ENCODE data around the gene CENPF. TPM values are rescaled to one million over a fixed set of nuclear protein-coding genes. Genes with fewer than 3 reads are reported as not detected.
A peak's percentile ranks its signal among the peaks of the same experiment; 100 is the strongest.

CENPF gene
- total and polyA plus RNA-seq, 2 experiments from 2014 or later: 123 to 376 TPM

GRCh38 chr1:214635506-214635905 is 32.5 kb downstream of the CENPF start:
- ATAC-seq: no peak
- Histone ChIP-seq H3K4me2 (no peak overlapping the region), H3K79me2 (replicated peaks; ENCODE audit: insufficient read depth) (0 out of 2 replicates have a peak, but pooled peaks cover 6% of the 10 kb centered on the region), H3K4me1 (ENCODE audit: insufficient read depth) (no peaks in the 10 kb centered on the region), H3K9me2 (ENCODE audit: insufficient read depth) (no peaks in the 10 kb centered on the region), H2AFZ (no peak overlapping the region), H3F3A (replicated peaks; ENCODE audit: low read depth) (peaks cover 2% of the 10 kb centered on the region; the same call in 1 of the 2 replicates), H3K27ac (ENCODE audit: low read depth) (no peak overlapping the region; the same call in 1 of the 2 replicates), H3K4me3 (no peak overlapping the region), H3K27me3 (ENCODE audit: insufficient read depth) (no peaks in the 10 kb centered on the region), H3K36me3 (ENCODE audit: insufficient read depth) (peaks cover 69% of the 10 kb centered on the region), H4K20me1 (replicated peaks; ENCODE audit: insufficient read depth) (peaks cover 17% of the 10 kb centered on the region)
- H3K36me3 Mint-ChIP-seq (ENCODE audit: low read depth): peaks cover 74% of the 10 kb centered on the region
- no peak overlapping the region for H3K27ac Mint-ChIP-seq
- no peak for DNase-seq (ENCODE audit: low spot score)
- H3K4me3 Mint-ChIP-seq: no peak overlapping the region
- H3K27me3 Mint-ChIP-seq (ENCODE audit: insufficient read depth, low read depth, poor library complexity): no peaks in the 10 kb centered on the region
- no peaks in the 10 kb centered on the region for H3K9me3 Mint-ChIP-seq
- no peaks in the 10 kb centered on the region; the same call in 2 of the 3 replicates for H3K4me1 Mint-ChIP-seq
- TF ChIP-seq NANOG (IDR thresholded peaks at IDR 0.05; ENCODE audit: borderline replicate concordance) (no peak), JUNB (IDR thresholded peaks at IDR 0.05; ENCODE audit: unreplicated experiment) (no peak), CREB1 (CRISPR knock-in tag; IDR thresholded peaks at IDR 0.05; ENCODE audit: low read depth) (no peak), POLR2AphosphoS5 (IDR thresholded peaks at IDR 0.05; ENCODE audit: low read depth) (no peak), EZH2 (IDR thresholded peaks at IDR 0.05; ENCODE audit: low read depth, unreplicated experiment) (no peak), REST (IDR thresholded peaks at IDR 0.05; ENCODE audit: unreplicated experiment) (no peak), ETS1 (IDR thresholded peaks at IDR 0.05) (no peak)

GRCh38 chr1:214636436-214636835 is 33.4 kb downstream of the CENPF start:
- Histone ChIP-seq H3F3A (replicated peaks; ENCODE audit: low read depth) (peaks cover 2% of the 10 kb centered on the region; the same call in 1 of the 2 replicates), H3K9me2 (ENCODE audit: insufficient read depth) (no peaks in the 10 kb centered on the region), H3K27ac (ENCODE audit: low read depth) (0 out of 2 replicates have a peak overlapping the region, but pooled peaks have one; percentile 13), H3K27me3 (ENCODE audit: insufficient read depth) (no peaks in the 10 kb centered on the region), H3K79me2 (replicated peaks; ENCODE audit: insufficient read depth) (0 out of 2 replicates have a peak, but pooled peaks cover 6% of the 10 kb centered on the region), H3K4me1 (ENCODE audit: insufficient read depth) (no peaks in the 10 kb centered on the region), H3K4me2 (no peak overlapping the region), H3K4me3 (no peak overlapping the region), H3K36me3 (ENCODE audit: insufficient read depth) (peaks cover 68% of the 10 kb centered on the region), H4K20me1 (replicated peaks; ENCODE audit: insufficient read depth) (peaks cover 19% of the 10 kb centered on the region), H2AFZ (no peak overlapping the region)
- peaks cover 64% of the 10 kb centered on the region for H3K36me3 Mint-ChIP-seq (ENCODE audit: low read depth)
- no peaks in the 10 kb centered on the region for H3K9me3 Mint-ChIP-seq
- no peak overlapping the region for H3K27ac Mint-ChIP-seq
- H3K27me3 Mint-ChIP-seq (ENCODE audit: insufficient read depth, low read depth, poor library complexity): no peaks in the 10 kb centered on the region
- no peak overlapping the region for H3K4me3 Mint-ChIP-seq
- DNase-seq (ENCODE audit: low spot score) (no peak), ATAC-seq (no peak)
- H3K4me1 Mint-ChIP-seq: no peaks in the 10 kb centered on the region; the same call in 2 of the 3 replicates
- TF ChIP-seq ZNF462 (CRISPR knock-in tag; IDR thresholded peaks at IDR 0.05): no peak
- no peak for TF ChIP-seq ETS1 (IDR thresholded peaks at IDR 0.05)
- TF ChIP-seq EZH2phosphoT487 (IDR thresholded peaks at IDR 0.05; ENCODE audit: unreplicated experiment): no peak
- TF ChIP-seq CREB1 (CRISPR knock-in tag; IDR thresholded peaks at IDR 0.05; ENCODE audit: low read depth): no peak
- TF ChIP-seq NANOG (IDR thresholded peaks at IDR 0.05; ENCODE audit: borderline replicate concordance): no peak

All from GM23338 (cell line).